Measurements from ENCODE around the gene SLC9A9. TPM values are rescaled to one million over a fixed set of nuclear protein-coding genes. Genes with fewer than 3 reads are reported as not detected.
"Not testable (repeated sequence)": the region's sequence is repeated elsewhere in the genome, so short reads cannot be mapped to it uniquely, and the experiment has no call there.

Gene SLC9A9
- total RNA-seq = 14.6 TPM

- peak; percentile 75 for ATAC-seq
Observed at GRCh38 chr3:143847787-143848631, at the start of gene SLC9A9. Gene SLC9A9 (minus strand): TSS chr3:143848468. CDS start chr3:143848322, 146 bp downstream.

DNA sequence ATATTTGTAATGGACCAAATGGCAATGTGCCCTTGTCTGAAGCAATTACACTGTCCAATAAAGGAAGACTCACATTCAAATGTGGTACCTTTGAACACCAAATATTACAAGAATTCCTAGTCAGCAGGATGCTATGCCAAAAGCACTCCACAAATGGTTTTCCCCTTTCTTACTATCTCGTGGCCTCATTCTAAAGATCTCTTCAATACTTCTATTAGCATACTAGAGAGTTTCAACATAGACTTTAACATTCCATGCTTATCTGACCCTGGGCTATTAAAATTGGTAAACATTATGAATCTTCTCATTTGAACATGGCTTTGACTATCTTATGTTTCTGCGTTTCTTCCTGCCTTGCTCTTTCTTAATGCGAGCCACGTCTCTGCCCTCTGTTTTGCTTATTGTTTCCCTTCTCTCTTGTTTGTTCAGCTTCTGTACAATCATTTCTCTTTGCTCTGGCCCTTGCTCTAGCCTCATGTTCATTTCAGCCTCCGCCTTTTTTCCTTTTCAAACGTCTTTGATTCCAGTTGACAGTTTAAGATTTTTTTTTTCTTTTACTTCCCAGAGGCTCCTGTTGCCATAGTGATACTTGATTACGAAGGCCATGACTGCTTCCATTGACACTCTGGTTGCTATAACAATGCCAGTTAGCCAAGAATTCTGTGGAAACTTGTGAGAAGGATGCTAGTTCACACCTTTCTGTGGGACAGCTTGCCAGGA, 49.5 kb upstream of the SLC9A9 start:
- ATAC-seq = no peak

DNA sequence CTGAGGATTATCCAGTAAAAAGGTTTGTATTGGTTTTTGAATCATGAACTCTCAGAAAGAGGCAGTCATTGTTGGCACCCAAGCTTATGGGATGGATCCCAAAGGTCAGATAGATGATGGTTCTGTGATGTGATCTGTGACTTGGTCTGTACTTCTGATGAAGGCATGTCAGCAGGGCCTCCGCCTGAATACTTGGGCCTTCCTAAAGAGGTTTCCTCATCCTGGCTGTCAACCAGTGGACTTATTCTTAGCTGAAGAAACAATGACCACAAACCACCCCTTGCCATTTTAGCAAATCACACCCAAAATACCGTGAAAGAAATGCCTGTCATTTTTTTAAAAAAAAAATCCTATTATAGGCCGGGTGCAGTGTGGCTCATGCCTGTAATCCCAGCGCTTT, 48.2 kb upstream of the SLC9A9 start:
- ATAC-seq = no peak

DNA sequence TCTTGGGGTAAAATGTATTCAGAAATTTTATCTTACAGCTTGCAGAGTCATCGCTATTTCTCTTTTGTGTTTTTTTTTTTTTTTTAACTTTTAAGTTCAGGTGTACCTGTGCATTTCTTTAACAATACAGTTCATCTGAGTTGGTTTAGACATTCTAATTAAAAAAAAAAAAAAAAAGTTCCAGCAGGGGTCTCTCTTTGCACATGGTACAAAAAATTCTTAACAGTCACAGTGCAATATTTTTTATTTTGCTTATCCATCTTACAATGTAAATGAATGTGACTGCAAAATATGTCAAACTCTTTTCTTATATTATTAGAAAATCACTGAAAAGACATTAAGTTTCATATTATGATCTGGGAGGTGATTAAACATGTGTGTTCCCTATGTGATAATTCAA, 47.5 kb upstream of the SLC9A9 start:
- no peak for ATAC-seq

DNA sequence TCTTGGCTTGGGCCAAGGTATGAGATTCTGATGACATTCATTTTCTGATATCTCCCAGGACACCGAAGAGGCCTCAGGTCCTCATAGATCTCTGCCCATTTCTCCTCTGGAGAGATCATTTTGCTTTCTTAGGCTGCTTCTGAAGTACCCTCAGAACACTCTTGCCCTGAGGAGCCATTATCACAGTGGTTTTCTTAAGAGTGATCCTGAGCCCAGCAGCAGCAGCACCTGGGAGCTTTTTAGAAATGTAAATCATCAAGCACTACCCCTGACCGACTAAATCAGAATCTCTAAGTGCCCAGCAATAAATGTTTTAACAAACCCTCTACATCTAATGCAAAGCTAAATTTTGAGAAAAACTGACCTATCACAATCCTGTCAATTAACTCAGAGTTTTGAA, 40.6 kb upstream of the SLC9A9 start:
- ATAC-seq = no peak

- ATAC-seq = no peak
Observed at GRCh38 chr3:143888166-143888565, 39.9 kb upstream of the SLC9A9 start.

DNA sequence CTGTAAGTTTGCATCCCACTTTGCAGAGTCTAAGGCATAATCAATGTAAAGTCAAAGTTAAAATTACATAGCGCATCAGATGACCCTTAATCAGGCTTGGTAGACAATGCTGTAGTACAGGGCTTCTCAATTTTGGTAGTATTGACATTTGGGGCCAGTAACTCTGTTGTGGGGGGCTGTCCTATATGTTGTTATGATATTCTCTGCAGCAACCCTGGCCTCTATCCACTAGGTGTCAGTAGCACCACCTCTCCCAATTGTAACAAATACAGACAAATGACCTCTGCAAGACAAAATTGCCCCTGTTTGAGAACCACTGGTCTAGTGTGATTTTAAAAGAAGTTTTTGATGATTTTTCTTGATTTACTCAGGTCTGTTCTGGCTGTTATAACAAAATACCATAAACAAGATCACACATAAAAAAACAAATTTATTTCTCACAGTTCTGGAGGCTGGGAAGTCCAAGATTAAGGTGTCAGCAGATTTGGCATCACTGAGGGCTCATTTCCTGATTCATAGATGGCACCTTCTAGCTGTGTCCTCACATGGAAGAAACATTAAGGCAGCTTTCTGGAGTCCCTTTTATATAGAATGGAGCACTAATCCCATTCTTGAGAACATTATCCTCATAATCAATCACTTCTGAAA, 37.6 kb upstream of the SLC9A9 start:
- ATAC-seq = peak; percentile 59

GRCh38 chr3:143884861-143885260, 36.6 kb upstream of the SLC9A9 start:
- no peak for ATAC-seq

DNA sequence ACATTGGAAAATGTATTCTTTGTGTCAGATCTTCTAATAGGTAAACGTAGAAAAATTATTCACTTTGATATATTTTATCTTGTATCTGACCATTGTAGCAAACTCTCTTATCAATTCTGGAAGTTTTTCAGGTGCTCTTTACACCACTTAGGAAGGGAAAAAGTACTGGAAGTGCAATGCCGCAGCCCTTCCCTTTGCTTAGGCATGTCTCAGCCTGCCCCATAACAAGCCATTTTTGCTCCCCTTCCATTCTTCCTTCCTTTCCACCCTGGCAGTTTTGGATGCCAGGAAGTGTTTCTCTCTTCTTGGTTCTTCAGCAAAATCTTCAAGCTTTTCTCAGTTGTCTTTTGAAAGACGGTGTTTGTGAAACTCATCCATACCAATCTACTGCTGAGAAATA, 34.9 kb upstream of the SLC9A9 start:
- ATAC-seq = no peak

DNA sequence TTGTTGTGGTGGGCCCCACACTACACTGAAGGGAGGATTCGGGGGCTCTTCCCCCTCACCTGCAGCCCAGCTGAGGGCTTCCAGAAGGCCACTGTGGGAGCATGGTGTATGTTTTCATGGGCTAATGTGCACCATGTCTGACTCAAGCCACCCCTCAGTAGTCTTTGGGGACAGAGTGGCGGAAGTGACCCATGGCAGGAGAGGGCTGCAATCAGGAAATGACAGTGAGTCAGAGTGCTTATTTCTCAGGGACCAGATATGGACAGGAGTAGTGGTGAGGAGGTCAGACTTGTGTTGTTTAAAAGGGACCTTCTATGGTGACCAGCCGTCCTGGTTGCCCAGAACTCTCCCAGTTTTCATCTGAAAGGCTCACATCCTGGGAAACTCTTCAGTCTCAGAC, 32.8 kb upstream of the SLC9A9 start:
- ATAC-seq = no peak

DNA sequence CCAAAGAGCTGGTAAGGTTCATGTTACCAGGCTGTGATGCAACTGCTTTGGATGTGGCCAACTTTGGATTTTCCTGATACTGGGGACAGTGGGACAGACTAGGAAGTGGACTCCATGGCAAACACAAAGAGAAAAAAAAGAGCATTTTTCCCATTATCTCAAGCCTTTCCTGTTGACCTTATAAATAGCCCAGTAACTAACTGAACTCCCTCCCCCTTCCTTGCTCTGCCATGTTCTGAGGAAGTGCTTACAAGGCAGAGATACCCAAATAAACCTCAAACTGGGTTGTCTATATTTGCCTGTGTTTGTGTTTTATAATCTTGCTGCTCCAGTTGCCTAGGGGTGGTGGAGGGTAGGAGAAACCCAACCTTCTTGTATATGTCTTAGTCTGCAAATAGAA, 27.3 kb upstream of the SLC9A9 start:
- no peak for ATAC-seq

- not testable (repeated sequence) for ATAC-seq
Observed at GRCh38 chr3:143873553-143873952, 25.3 kb upstream of the SLC9A9 start.

GRCh38 chr3:143865302-143865701, 17.0 kb upstream of the SLC9A9 start:
- ATAC-seq = no peak

- ATAC-seq = no peak
Observed at GRCh38 chr3:143859465-143860203, 11.4 kb upstream of the SLC9A9 start.

- no peak for ATAC-seq
Observed at GRCh38 chr3:143856252-143856970, 8.1 kb upstream of the SLC9A9 start.

DNA sequence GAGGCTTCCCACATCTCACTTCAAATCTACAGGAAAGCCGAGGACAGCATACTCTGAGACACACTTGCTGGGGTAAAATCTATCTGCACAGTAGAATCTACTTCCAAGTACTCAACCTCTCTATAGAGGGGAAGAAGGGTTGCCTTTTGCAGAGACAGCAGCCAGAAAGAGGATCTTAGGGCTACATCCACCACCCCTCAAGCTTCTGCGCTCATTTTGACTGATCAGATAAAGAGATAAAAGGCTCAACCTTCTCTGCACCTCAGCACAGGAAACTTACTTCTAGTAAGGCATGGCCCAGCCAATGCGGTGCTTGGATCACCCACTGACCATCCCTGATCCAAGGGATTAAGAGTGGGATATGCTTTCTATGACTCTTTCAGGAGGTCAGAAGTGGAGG, 6.9 kb upstream of the SLC9A9 start:
- ATAC-seq = no peak

GRCh38 chr3:143851331-143852017, 3.2 kb upstream of the SLC9A9 start:
- peak; percentile 91 for ATAC-seq

GRCh38 chr3:143850877-143851276, 2.6 kb upstream of the SLC9A9 start:
- ATAC-seq = peak; percentile 42

DNA sequence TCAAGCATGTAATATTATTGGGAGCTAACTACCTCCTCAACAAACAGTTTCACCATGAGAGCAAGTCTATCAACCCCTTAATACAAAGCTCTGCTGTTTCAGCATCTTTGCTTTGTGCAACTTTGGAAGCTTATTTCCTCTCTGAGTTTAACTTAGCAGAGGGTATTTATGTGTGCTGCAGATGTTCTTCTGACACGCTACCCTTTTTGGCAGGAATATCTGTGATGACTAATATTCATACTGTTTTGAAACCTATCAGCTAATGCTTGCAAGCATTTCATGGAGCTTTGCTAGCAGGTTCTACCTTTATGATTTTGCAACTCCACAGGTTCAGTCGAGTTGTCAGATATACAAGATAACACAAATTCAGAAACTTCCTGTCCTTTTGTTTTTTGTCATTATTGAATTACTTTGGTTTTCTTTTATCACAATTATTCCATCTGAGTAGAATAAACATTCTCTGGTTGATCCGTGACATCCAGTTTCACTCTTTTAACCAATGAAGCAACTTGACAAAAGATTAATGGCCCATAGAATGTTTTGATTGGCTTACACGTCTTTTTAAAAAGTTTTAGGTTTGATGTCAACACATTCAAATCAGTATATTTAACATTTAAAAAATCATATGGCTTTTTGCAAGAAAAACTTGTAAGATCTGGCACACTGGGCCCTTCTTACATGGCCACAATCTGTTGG, 1.7 kb upstream of the SLC9A9 start:
- ATAC-seq = peak; percentile 73

DNA sequence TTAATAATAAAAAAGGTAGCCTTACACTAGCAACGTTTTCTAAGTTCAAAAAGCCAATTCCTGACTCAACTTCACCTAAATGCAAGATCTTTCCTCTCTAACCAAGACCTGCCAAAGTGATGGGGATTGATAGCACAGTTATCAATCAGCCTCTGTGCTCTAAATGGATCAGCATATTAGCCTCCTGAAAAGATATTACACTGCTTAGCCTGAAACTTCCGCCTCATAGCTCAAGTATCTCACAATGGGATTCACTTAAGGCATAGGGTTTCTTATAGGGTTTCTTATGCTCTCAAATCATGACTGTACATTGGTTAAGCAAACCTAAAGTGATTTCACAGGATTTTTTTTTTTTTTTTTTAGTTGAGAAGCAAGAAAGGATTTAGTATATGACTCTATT, 436 bp upstream of the SLC9A9 start:
- ATAC-seq = no peak

GRCh38 chr3:143843587-143843986, 4.7 kb downstream of the SLC9A9 start:
- ATAC-seq = no peak
